PFSK-1 (cell line): ENCODE measurements around the gene GHSR.

Experiments
- FOXP2 ChIP-seq: optimal IDR thresholded peaks from 2 replicates; pipeline ENCODE3; 2011; ENCODE audit warnings: borderline replicate concordance, control low read depth, inconsistent platforms; ENCODE audit not compliant: insufficient read depth; ENCODE audit errors: extremely low read length, extremely low read depth
- POLR2AphosphoS5 ChIP-seq: IDR thresholded peaks from 2 replicates; pipeline ENCODE4 v1.6.1; 2012; ENCODE audit warnings: low read depth, mild to moderate bottlenecking, control low read depth, low read length, moderate library complexity
- SIN3A ChIP-seq: IDR thresholded peaks from 2 replicates; pipeline ENCODE4 v1.6.1; 2012; ENCODE audit warnings: mild to moderate bottlenecking, low read length, moderate library complexity, borderline replicate concordance; ENCODE audit not compliant: insufficient read depth
- TAF1 ChIP-seq: IDR thresholded peaks from 2 replicates; pipeline ENCODE4 v1.6.1; 2012; ENCODE audit warnings: low read length, control low read depth, borderline replicate concordance; ENCODE audit not compliant: insufficient read depth
- TF ChIP-seq, protein P1 (sequence below), 2 experiments: IDR thresholded peaks; 2 replicates each; pipeline versions ENCODE4 v1.6.1 to v1.8.0; 2011 to 2012; ENCODE audit warnings: low read depth in 2 of 2, low read length in 2 of 2, control low read depth in 1 of 2, inconsistent platforms in 1 of 2, mild to moderate bottlenecking in 1 of 2, moderate library complexity in 1 of 2; ENCODE audit not compliant: insufficient read depth in 1 of 2

The GHSR gene

DNA sequence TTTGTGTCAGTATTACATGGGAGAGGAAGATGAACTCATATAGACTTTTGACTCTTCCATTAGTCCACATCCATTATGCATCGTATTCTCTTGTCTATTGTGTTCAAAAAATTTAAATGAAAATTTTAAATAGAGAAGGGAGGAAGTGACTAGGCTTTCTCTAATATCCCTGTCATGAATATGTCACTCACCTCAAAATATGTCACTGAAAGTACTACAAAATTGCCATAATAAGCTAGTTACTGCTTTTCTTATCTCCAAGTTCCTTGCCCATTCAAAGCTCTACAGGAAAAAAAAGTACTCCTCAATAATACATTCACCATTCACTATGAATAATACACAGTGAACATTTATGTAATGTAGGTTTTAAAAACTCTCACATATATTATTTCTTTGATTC is 22.3 kb upstream of the GHSR start:
- TF ChIP-seq, protein P1, sequence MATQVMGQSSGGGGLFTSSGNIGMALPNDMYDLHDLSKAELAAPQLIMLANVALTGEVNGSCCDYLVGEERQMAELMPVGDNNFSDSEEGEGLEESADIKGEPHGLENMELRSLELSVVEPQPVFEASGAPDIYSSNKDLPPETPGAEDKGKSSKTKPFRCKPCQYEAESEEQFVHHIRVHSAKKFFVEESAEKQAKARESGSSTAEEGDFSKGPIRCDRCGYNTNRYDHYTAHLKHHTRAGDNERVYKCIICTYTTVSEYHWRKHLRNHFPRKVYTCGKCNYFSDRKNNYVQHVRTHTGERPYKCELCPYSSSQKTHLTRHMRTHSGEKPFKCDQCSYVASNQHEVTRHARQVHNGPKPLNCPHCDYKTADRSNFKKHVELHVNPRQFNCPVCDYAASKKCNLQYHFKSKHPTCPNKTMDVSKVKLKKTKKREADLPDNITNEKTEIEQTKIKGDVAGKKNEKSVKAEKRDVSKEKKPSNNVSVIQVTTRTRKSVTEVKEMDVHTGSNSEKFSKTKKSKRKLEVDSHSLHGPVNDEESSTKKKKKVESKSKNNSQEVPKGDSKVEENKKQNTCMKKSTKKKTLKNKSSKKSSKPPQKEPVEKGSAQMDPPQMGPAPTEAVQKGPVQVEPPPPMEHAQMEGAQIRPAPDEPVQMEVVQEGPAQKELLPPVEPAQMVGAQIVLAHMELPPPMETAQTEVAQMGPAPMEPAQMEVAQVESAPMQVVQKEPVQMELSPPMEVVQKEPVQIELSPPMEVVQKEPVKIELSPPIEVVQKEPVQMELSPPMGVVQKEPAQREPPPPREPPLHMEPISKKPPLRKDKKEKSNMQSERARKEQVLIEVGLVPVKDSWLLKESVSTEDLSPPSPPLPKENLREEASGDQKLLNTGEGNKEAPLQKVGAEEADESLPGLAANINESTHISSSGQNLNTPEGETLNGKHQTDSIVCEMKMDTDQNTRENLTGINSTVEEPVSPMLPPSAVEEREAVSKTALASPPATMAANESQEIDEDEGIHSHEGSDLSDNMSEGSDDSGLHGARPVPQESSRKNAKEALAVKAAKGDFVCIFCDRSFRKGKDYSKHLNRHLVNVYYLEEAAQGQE (IDR thresholded peaks at IDR 0.05; ENCODE audit: insufficient read depth in 1 of 2, low read depth in 2 of 2, low read length in 2 of 2), result no peak
- TF ChIP-seq FOXP2 (no peak), POLR2AphosphoS5 (no peak), TAF1 (no peak), SIN3A (no peak)

DNA sequence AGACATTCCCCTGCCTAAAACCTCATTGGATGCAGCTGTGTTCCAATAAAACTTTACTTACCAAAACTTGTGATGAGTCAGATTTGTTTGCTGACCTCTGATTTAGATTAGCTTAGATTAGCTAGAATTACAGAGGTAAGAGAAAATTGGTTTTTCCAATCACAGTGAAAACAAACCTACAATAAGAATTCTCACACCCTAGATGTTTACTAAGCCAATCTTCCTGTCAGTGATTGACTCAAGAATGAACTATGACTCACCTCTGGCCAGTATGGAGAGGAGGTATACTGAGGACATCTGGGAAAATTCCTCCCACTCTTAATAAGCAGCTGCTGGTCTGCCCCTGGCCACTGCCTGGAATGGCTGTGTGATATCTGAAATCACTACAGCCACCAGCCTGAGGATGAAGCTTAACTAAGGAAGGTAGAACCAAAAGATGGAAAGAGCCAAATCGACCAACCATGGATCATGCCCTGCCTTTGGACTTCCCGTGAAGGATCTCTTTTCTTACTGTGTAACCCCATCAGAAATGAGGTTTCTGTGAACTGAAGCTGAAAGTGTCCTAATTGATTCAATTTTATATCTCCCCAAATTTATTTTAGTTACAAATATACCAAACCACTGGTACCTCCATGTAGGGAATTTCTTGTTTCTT is 19.0 kb upstream of the GHSR start:
- TF ChIP-seq, protein P1 (IDR thresholded peaks at IDR 0.05; ENCODE audit: insufficient read depth in 1 of 2, low read depth in 2 of 2, low read length in 2 of 2), result no peak
- TF ChIP-seq SIN3A (no peak), FOXP2 (no peak), TAF1 (no peak), POLR2AphosphoS5 (no peak)

DNA sequence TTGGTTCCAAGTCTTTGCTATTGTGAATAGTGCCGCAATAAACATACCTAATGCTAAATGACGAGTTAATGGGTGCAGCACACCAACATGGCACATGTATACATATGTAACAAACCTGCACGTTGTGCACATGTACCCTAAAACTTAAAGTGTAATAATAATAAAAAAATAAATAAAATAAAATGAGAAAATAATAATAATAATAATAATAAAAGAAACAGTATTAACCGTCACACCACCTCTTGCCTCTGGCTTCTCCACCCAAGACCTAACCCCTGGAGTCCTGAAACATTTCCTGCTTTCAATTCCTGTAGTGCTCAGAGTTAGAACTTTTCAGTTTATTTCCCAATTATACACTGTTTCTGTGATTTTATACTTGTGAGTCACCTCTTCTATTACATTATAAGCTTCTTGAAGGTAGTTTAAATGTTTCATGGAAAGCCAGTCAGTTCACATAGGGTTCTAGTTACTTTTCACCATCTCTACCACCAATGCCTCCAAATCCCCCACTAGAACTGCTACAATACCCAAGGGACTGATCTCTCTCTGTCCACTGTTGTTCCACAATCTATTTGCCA is 18.4 kb upstream of the GHSR start:
- TF ChIP-seq POLR2AphosphoS5, result no peak
- TF ChIP-seq SIN3A, result no peak
- TF ChIP-seq, protein P1 (IDR thresholded peaks at IDR 0.05; ENCODE audit: insufficient read depth in 1 of 2, low read depth in 2 of 2, low read length in 2 of 2), result no peak
- no peak for TF ChIP-seq FOXP2
- TF ChIP-seq TAF1, result no peak

DNA sequence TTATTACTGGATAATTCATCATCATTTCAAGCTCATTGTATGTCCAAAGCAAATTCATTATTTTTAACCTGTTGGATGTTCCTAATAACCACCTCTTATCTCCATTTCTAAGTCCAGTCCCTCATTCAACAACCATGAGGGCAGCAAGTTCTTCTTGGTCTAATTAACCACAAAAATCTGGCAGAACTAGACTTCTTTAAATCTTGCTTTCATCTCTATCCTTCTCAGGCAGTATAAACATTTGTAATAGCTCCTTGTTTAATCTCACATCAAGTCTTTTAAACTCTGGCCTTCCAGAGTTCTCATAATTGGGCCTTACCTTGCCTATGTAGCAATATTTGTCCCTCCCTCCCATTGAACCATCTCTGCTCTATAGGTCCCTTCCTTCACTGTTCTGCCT is 17.0 kb upstream of the GHSR start:
- TF ChIP-seq POLR2AphosphoS5, result no peak
- no peak for TF ChIP-seq FOXP2
- no peak for TF ChIP-seq SIN3A
- TF ChIP-seq, protein P1 (IDR thresholded peaks at IDR 0.05; ENCODE audit: insufficient read depth in 1 of 2, low read depth in 2 of 2, low read length in 2 of 2), result no peak
- no peak for TF ChIP-seq TAF1
